Loucy (cell line): ENCODE data around the gene SLITRK1.

Experiments used
- H2AFZ ChIP-seq: fragments of 200-600 bp; sonication (generic); 2 replicates; pipeline ENCODE4 v1.6.0; 2016; ENCODE audit warnings: antibody characterized with exemption, mild to moderate bottlenecking, low read length, moderate library complexity
- H3F3A ChIP-seq: fragments of 200-600 bp; 2 replicates; pipeline ENCODE4 v1.6.0; 2016; ENCODE audit warnings: antibody characterized with exemption, low read depth, mild to moderate bottlenecking
- H3K27me3 ChIP-seq: fragments of 200-600 bp; sonication (generic); 2 replicates; pipeline ENCODE4 v1.6.1; 2014; ENCODE audit warnings: low read length, mild to moderate bottlenecking; ENCODE audit not compliant: insufficient read depth, poor library complexity, severe bottlenecking
- H3K36me3 ChIP-seq: fragments of 200-600 bp; sonication (generic); 2 replicates; pipeline ENCODE4 v1.6.1; 2016; ENCODE audit warnings: low read length; ENCODE audit not compliant: insufficient read depth
- H3K4me1 ChIP-seq: fragments of 200-600 bp; sonication (generic); 2 replicates; pipeline ENCODE4 v1.5.1; 2014; ENCODE audit warnings: low read length, mild to moderate bottlenecking; ENCODE audit not compliant: insufficient read depth, poor library complexity, severe bottlenecking
- H3K4me2 ChIP-seq: fragments of 200-600 bp; sonication (generic); 2 replicates; pipeline ENCODE4 v1.6.0; 2014; ENCODE audit warnings: antibody characterized with exemption, low read length, low read depth, mild to moderate bottlenecking; ENCODE audit not compliant: poor library complexity, severe bottlenecking
- H3K4me3 ChIP-seq: fragments of 200-600 bp; sonication (generic); 2 replicates; pipeline ENCODE4 v1.5.1; 2014; ENCODE audit warnings: low read length, mild to moderate bottlenecking, mixed read lengths; ENCODE audit not compliant: poor library complexity, severe bottlenecking
- H3K79me2 ChIP-seq: fragments of 200-600 bp; sonication (generic); 2 replicates; pipeline ENCODE4 v1.6.1; 2014; ENCODE audit warnings: low read length; ENCODE audit not compliant: insufficient read depth
- H3K9ac ChIP-seq: fragments of 200-600 bp; sonication (generic); 2 replicates; pipeline ENCODE4 v1.6.0; 2014; ENCODE audit warnings: mild to moderate bottlenecking, low read depth, low read length, moderate library complexity; ENCODE audit not compliant: poor library complexity, severe bottlenecking
- H3K9me2 ChIP-seq: fragments of 200-600 bp; sonication (generic); replicated peaks from 2 replicates; pipeline ENCODE4 v1.6.1; 2016; ENCODE audit warnings: low read depth, low read length, mixed read lengths
- H3K9me3 ChIP-seq: fragments of 200-600 bp; sonication (generic); 2 replicates; pipeline ENCODE4 v1.6.1; 2014; ENCODE audit warnings: mild to moderate bottlenecking, antibody characterized with exemption, low read length, low read depth; ENCODE audit not compliant: insufficient read depth
- H4K20me1 ChIP-seq: fragments of 200-600 bp; sonication (generic); 2 replicates; pipeline ENCODE4 v1.6.0; 2014; ENCODE audit warnings: antibody characterized with exemption, low read length, mild to moderate bottlenecking; ENCODE audit not compliant: insufficient read depth, poor library complexity, severe bottlenecking
- EZH2phosphoT487 ChIP-seq: fragments of 200-600 bp; IDR thresholded peaks from 2 replicates; pipeline ENCODE4 v1.6.1; 2018; ENCODE audit warnings: antibody characterized with exemption, mild to moderate bottlenecking, moderate library complexity, borderline replicate concordance
- TF ChIP-seq, protein P1 (sequence below): fragments of 200-600 bp; sonication (generic); conservative IDR thresholded peaks from 2 replicates; pipeline ENCODE4 v1.5.1; 2014; ENCODE audit warnings: mild to moderate bottlenecking, antibody characterized with exemption, low read length

SLITRK1 gene

GRCh38 chr13:83865161-83866137 is 16.8 kb downstream of the SLITRK1 start:
- no peaks in the 10 kb centered on the region for H3K9me2 ChIP-seq
- H3K27me3 ChIP-seq: no peaks in the 10 kb centered on the region
- no peak for TF ChIP-seq EZH2phosphoT487
- TF ChIP-seq, protein P1, sequence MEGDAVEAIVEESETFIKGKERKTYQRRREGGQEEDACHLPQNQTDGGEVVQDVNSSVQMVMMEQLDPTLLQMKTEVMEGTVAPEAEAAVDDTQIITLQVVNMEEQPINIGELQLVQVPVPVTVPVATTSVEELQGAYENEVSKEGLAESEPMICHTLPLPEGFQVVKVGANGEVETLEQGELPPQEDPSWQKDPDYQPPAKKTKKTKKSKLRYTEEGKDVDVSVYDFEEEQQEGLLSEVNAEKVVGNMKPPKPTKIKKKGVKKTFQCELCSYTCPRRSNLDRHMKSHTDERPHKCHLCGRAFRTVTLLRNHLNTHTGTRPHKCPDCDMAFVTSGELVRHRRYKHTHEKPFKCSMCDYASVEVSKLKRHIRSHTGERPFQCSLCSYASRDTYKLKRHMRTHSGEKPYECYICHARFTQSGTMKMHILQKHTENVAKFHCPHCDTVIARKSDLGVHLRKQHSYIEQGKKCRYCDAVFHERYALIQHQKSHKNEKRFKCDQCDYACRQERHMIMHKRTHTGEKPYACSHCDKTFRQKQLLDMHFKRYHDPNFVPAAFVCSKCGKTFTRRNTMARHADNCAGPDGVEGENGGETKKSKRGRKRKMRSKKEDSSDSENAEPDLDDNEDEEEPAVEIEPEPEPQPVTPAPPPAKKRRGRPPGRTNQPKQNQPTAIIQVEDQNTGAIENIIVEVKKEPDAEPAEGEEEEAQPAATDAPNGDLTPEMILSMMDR: no peak
- no peaks in the 10 kb centered on the region for H3K9me3 ChIP-seq
- no peaks in the 10 kb centered on the region for H3K36me3 ChIP-seq
- H3F3A ChIP-seq: no peaks in the 10 kb centered on the region
- no peaks in the 10 kb centered on the region for H4K20me1 ChIP-seq
- no peak overlapping the region for H3K4me3 ChIP-seq
- H2AFZ ChIP-seq: no peak overlapping the region
- H3K79me2 ChIP-seq: no peaks in the 10 kb centered on the region
- H3K9ac ChIP-seq: no peak overlapping the region
- H3K4me2 ChIP-seq: no peak overlapping the region
- no peaks in the 10 kb centered on the region for H3K4me1 ChIP-seq

- Histone ChIP-seq H3F3A (no peaks in the 10 kb centered on the region), H3K4me1 (no peaks in the 10 kb centered on the region), H3K9me3 (no peaks in the 10 kb centered on the region), H3K36me3 (no peaks in the 10 kb centered on the region), H3K4me3 (no peak overlapping the region), H3K27me3 (no peaks in the 10 kb centered on the region), H2AFZ (no peak overlapping the region), H3K79me2 (no peaks in the 10 kb centered on the region), H4K20me1 (no peaks in the 10 kb centered on the region), H3K4me2 (no peak overlapping the region), H3K9ac (no peak overlapping the region), H3K9me2 (no peaks in the 10 kb centered on the region)
- TF ChIP-seq EZH2phosphoT487: no peak
- TF ChIP-seq, protein P1: no peak
These were observed 28.5 kb downstream of the SLITRK1 start for GRCh38 chr13:83853771-83854170.

GRCh38 chr13:83845106-83845505 is 37.2 kb downstream of the SLITRK1 start:
- TF ChIP-seq, protein P1: no peak
- TF ChIP-seq EZH2phosphoT487: no peak
- H3K4me1 ChIP-seq: no peaks in the 10 kb centered on the region

More at GRCh38 chr13:83845106-83845505, 37.2 kb downstream of the SLITRK1 start:
- Histone ChIP-seq H2AFZ (no peak overlapping the region), H3K9me2 (no peaks in the 10 kb centered on the region), H3K9ac (no peak overlapping the region), H3K27me3 (no peaks in the 10 kb centered on the region), H3K9me3 (no peaks in the 10 kb centered on the region), H3F3A (no peaks in the 10 kb centered on the region), H3K4me3 (no peak overlapping the region), H3K36me3 (no peaks in the 10 kb centered on the region), H3K4me2 (no peak overlapping the region), H3K79me2 (no peaks in the 10 kb centered on the region), H4K20me1 (no peaks in the 10 kb centered on the region)
